HG02610 (cell line): ENCODE measurements around the gene SLC16A12.
"Not testable (repeated sequence)": the region's sequence is repeated elsewhere in the genome, so short reads cannot be mapped to it uniquely, and the experiment has no call there.

ENCODE experiments used
- ATAC-seq: cut with Tn5 transposase; IDR thresholded peaks from one replicate; pipeline ENCODE4 v1.9.1; 2021; ENCODE audit warnings: mild to moderate bottlenecking, moderate library complexity; ENCODE audit not compliant: unreplicated experiment

Gene SLC16A12

DNA sequence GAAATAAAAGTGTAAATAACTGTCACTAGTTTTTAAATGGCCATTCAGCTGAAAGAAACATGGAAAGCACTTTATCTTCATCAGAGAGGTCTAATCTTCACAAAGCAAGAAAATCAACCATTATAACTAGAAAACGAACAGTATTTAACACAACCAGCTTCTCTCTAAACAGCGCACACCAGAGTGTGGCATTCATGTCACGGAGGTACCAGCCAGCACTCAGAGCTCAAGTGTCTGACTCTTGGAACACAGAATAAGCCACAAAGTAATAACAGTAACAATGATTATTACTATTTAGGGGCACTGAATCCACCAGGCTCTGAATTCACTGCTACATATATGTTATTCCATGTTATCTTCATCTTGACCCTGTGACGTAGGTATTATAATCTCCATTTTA lies 60.9 kb downstream of the SLC16A12 start:
- no peak for ATAC-seq

DNA sequence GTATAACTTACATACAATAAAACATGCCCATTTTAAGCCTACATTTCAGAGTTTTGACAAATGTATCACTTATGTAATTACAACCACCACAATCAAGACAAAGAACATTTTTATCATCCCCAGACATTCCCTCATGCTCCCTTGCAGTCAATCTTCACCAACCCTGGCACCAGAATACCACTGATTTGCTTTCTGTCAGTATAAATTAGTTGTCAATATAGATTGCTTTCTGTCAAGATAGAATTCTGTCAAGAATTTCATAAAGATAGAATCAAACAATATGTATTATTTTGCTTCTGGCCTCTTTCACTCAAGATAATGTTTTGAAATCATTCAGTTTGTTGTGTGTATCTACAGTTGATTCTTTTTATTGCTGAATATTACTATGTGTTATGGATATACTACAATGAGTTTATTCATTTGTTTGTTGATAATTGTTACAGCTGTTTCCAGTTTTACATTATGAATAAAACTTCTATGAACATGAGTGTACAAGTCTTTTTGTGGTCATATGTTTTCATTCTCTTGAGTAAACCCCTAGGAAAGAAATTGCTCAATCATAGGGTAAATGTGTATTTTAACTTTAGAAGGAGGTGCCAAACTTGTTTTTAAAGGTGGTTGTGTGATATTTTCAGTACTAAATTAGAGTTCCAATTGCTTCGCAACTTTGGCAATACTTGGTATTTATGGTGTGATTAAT lies 64.1 kb downstream of the SLC16A12 start:
- no peak for ATAC-seq

DNA sequence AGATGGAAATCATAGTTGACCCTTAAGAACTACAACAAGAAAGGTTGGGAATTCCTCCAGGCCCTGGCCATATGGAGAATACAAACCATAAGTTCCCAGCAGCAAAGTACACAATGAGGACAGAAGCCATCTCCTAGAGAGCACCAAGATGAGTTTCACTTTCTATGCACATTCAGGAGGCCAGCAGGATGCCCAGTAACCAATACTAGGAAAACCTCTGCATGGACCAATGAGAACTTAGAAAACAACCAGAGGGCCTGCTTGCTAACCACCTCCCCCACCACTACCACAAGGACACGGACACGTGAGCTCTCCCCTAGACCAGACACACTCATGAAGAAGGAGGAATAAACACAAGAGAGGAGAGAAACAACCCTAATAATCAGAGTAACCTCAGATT lies 64.8 kb downstream of the SLC16A12 start:
- no peak for ATAC-seq

DNA sequence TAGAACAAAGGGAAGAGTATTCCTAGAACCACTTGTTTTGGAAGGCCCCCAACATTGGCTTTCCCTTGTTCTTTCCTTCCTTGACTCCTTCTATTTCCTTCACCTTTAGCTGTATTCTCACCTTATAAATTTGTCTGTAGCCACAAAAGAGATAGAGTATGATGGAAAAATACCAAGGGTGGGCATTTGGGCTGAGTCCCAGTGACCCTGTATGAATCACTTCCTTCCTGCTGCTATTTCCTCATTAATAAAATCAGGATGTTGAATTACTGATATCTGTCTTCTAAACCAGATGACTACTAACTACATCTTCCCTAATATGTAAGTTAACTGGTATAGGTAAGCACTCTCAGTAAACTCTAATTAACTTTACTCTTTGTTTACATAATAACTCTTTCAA lies 65.9 kb downstream of the SLC16A12 start:
- ATAC-seq: no peak

DNA sequence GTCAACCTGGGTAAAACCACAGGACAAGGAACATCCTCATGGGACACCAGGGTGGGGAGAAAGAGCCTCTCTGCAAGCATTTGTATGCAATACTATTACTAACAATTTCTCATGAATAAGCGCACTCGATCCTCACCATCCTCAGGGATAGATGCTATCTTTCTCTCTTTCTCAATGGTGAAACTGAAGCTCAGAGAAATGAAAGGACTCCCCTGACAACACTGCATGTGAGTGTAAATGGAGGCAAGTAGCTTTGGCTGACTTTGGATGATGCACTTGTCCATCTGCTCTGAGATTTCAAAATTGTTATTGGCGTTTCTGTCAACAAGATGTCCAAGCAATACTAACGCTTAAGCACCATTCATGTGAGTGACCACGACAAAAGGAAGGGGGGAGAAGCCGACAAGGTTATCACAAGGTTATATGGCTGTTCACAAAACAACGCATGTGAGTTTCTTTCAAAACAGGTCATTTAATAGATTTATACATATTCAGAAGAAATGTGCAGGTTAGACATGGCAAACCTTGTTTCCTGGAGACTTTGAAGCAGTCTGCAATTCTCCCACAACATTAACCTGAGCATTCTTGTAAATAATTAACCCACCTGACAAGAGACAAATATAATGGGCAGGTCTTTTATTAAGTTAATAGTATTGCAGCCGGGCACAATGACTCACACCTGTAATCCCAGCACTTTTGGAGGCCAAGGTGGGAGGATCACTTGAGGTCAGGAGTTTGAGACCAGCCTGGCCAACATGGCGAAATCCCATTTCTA lies 67.0 kb downstream of the SLC16A12 start:
- ATAC-seq: no peak

DNA sequence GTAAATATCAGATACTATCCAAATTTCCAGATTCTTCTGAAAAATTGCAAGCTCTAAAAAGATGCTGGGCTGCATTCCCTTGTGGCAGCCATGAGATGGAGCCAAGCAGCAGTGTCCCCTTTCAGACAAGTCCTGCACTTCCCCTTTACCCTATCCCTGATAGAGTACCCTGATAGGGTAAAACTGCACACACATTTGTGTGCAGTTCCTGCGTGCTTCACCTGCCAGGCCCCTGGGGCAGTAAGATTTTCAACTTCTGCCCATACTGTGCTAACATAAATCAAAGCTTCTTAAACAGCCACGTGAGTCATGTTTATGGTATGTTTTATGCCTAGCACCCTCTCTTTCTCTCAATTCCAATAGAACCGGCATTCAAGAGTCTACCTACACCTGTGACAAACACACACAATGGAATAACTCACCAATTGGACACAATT lies 68.8 kb downstream of the SLC16A12 start:
- no peak for ATAC-seq

DNA sequence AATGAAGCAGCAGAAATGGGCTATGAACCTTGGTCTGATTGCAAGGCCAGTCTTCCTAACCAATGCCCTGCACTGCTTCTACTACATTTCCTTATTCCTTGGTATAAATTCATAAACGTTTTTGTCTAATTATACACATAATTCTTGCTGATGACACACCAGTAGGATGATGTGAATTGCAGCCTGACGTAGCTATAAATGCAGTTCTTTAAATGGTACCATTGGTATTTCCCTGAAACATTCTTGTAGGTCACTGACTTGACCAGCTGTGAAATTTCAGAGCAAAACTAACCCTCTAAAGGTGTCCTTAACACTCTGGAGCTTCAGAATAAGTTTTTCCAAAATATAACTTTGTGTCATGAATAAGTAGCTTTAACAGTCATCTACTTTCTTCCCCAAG lies 70.2 kb downstream of the SLC16A12 start:
- ATAC-seq: no peak

DNA sequence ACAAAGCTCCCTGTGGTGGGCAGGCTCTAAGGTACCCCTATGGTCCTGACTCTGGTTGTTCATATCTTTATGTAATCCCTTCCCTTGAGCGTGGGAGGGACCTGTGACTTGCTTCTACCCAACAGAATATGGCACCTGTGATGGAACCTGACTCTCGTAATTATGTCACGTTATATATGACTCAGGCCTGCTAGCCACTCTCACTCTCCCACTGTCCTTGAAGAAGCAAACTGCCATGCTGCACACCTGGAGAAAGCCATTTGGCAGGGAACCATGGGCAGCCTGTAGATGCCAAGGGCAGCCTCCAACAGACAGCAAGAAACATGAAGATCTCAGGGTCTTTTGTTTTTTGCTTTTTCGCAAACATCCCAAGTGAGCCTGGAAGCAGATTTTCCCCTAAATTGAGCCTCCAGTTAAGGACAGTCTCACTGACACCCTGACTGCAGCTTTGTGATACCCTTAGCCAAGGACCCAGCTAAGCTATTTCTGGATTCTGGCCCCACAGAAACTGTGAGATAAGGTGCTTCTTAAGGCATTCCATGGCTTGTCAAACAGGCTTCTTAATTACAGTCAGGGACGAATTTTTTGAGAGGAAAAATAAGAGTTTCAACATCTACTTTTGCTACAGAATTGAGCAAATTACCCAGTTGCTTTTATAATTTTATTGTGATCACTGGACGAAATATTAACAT lies 71.4 kb downstream of the SLC16A12 start:
- ATAC-seq: no peak

DNA sequence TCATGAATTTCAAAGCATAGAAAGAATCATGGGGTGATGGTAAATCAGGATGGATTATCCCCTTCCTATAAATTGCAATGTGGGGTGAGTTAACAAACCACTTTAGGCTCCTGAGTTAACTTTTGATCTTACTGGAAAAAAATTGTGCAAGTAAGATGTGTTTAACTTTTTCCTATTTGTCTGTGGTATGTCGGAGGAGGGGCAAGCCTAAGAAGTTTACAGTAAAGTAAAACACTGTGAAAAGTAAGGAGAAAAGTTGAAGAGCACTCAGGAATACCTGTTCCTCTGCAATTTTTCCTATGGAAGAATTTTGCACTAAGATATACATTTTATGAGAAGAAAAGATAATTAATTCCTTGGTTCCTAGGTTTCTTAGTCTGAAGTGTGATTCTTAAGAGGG lies 76.6 kb downstream of the SLC16A12 start:
- ATAC-seq: no peak

DNA sequence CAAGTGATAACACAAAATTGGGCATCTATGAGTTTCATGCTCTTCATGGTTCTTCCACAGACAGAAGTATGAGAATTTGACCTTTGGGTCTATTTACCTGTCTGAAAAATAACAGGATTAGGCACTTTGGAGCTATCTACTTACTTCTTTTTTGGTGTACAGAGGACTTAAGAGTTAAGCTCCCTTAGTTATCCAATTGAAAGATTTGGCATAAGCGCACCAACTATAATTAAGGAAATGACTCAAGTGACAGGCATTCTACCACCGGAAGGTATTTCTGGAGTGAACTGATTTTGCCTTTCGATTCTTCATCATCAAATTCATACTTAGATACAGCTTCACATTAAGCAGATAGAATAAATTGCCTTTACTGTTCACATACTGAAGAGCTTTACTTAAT lies 77.1 kb downstream of the SLC16A12 start:
- no peak for ATAC-seq

DNA sequence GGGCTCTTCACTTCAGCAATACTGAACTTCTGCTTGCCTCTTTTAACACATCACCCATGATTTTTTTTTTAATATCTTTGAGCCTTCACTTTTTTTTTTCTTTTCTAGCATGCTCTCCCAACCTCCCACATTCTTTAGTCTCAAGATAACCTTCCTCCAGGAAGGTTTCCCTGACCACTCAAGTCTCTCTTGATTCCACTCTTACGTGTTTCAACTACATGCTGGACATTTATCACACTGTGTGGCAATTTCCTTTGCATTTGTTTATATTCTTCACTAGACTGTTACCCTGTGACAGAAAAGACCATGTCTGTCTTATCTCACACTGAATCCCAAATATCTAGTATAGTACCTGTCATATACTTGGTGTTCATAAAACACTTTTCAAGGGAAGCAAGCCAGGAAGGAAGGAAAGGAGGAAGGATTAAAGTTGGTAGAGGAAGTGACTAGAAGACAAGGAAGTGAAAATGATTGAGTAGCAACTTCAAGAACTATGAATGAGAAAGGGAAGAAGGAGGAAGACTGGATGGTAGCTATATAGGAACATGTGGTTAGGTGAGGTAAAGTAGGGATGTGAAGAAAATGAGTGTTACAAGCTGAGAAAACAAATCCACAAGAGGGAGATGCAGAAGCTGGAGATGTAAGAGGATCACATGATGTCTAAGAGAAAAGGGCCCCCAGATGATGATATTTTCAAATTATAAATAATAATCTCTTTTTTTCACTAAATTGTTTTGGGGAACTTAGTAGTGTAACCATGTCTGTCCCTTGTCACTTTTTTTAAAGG lies 80.6 kb downstream of the SLC16A12 start:
- no peak for ATAC-seq

DNA sequence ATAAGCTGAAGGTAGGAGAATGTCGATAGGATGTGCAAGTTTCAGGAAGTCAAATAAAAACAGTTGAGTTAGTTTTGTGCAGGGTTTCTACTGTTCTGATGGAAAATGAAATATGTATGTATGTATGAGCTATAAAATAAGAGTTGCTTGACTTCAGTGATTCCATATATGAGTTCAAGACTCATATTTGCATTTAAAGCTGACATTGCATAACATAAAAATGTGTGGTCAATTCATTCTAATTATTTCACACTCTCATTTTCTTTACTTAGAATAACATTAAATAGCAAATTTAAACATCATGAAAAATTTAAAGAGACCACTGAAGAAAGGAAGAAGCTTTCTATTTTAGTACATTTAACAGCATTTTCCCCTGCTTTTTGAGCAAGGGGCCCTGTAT lies 83.2 kb downstream of the SLC16A12 start:
- ATAC-seq: no peak

DNA sequence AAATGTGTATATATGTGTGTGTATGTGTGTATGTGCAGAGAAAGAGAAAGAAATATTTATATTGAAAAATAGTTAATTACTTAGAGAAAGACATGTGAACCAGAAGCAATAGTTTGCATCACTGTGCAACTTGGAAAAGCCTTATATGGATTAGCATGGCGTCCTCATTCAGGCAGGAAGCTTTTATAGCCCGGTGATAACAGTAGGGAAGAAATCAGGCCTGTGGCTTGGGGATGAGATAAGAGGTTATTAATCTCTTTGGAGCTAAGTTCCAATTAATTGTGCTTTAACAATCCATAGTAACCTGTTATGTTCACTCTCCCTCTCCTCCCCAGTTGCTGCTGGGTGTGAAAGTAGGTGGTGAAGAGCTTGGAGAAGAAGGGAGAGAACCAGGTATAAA lies 84.5 kb downstream of the SLC16A12 start:
- ATAC-seq: no peak

DNA sequence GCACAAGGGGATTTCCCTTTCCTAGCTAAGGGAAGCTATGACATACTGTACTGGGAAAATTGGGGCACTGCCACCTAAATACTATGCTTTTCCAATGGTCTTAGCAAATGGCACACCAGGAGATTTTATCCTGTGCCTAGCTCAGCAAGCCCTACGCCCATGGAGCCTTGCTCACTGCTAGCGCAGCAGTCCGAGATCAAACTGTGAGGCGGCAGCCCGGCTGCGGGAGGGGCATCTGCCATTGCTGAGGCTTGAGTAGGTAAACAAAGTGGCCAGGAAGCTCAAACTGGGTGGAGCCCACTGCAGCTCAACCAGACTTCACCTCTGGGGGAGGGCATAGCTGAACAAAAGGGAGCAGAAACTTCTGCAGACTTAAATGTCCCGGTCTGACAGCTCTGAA lies 90.6 kb downstream of the SLC16A12 start:
- not testable (repeated sequence) for ATAC-seq

DNA sequence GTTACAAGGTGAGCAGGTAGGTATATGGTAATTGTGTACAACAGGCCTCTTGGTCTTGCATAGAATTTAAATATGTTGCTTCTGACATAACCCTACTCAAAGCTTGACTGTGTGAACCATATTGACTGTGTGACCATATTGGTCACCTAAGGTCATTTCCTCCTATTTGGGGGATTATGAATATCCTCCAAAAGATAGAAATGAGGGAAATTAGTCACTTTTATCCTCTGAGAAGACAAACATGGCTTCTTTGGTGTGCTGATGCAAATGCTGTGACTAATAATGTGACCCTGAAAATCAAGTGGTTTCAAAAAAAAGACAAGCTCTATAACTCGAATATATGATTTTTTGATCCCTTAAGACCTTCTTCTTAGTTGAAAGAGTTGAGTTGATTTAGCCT lies 93.1 kb downstream of the SLC16A12 start:
- ATAC-seq: no peak

DNA sequence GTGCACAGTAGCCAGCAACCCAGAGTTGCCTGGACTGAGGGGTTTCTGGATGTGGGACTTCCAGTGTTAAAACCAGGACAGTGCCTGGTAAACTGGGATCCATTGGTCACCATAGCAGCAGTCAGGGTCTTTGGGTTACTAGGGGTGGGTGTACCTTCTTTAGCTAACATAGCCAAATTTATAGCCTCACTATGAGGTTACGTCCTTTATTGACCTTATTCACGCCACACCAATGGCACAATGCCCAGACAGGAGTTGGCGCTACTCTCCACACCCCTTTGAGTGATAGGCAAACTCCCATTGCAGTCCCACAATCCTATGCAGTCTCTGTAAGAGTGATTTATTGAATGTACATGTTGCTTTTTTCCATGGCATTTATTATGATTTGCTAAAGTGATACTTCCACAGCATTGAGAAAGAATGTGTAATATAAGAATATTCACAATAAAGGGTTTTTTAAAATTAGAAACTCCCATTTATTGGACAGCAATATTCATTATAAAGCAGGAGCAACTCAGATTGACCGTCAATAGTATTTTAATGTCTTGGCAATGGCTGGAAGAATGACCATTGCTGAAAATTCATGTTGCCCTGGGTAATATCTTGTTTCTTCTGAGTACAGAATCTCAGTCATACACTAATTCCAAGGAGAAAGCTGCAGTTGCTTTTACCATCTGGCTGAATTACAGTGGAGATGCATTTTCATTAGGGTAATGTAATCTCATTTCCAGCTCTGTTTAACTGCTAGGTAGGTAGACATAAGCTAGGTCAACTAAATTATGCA lies 95.0 kb downstream of the SLC16A12 start:
- no peak for ATAC-seq

DNA sequence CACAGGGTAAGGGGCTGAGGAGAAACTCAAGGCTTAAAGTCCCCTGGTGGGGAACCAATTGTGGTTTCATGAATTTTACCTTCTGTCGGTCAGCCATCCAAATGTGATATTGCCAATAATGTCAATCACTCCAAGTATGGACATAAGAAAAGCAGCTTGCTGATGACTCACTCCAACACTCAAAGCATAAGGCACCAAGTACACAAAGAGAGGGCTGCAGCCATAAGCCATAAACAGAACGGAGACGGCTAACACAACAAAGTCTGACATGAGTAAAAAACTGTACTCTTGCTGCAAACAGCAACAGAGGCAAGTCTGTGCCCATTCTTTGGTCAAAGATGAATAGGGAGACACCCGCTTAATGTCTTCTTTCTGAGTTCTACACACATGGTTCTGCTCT lies 96.9 kb downstream of the SLC16A12 start:
- no peak for ATAC-seq

DNA sequence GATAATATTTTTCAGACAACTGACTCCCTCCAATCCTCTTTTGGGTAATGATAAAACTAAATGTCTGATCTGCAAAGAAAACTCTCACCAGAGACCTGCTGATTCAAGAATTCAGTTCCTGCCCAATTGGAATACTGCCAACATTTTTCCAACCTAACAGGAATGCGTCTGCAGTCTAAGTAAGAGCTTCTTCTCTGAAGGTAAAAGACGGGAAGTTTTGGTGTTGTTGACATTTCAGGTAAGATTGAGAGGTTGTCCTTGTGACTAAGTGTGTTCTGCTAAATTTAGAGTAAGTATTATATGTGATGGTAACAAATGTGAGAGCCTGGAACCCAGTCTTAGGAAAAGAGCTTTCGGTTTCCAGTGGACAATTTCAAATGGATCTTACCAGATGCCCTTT lies 103.4 kb downstream of the SLC16A12 start:
- ATAC-seq: no peak

DNA sequence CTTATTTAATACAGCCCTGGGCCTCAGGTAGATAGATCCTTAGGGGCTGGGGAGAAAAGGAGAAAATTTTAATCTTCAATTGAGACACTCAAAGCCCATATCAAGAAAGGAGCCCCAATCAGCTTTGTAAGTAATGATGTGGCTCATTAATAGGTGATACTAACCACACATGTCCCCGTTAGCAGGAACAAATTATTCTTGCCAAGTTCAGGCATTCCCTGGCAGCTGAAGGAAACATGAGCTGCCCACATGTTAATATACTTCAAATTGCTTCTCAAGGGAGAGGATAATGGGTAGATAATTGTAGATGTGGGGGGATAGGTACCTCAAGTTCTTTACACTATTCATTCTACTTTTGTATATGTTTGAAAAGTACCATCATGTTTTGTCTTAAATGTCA lies 106.5 kb downstream of the SLC16A12 start:
- no peak for ATAC-seq

DNA sequence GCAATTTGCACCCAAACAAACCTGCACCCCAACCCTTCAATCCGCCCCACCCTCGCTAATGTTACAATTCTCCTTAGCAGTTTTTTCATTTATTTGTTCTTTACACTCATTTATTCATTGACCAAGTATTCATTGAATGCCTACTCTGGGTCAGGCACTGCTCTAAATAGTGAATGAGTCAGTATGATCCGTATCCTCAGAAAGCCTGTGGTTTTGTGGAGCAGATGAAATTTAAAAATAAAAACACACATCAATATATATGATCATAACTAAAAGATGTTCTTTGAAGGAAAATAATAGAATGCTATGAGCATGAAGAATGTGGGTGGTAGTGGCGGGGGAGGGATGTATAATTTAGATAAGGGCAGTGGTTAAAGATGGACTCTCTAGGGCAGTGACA lies 107.8 kb downstream of the SLC16A12 start:
- ATAC-seq: no peak
